Measurements from ENCODE around the gene UAP1L1.
"Not testable (repeated sequence)": the region's sequence is repeated elsewhere in the genome, so short reads cannot be mapped to it uniquely, and the experiment has no call there.

Gene UAP1L1

DNA sequence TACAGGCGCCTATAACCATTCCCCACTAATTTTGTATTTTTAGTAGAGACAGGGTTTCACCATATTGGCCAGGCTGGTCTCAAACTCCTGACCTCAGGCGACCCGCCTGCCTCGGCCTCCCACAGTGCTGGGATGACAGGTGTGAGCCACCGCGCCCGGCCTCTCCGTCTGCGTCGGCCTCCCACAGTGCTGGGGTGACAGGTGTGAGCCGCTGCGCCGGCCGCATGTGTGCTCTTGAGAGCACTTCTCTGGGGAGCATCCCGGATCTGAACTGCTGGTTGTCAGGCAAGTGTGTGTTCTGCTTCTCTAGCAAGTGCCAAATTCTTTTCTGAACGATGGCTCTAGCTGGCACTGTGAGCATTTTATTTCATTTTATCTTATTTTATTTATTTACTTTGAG, 19.8 kb upstream of the UAP1L1 start:
- DNase-seq = no peak

DNA sequence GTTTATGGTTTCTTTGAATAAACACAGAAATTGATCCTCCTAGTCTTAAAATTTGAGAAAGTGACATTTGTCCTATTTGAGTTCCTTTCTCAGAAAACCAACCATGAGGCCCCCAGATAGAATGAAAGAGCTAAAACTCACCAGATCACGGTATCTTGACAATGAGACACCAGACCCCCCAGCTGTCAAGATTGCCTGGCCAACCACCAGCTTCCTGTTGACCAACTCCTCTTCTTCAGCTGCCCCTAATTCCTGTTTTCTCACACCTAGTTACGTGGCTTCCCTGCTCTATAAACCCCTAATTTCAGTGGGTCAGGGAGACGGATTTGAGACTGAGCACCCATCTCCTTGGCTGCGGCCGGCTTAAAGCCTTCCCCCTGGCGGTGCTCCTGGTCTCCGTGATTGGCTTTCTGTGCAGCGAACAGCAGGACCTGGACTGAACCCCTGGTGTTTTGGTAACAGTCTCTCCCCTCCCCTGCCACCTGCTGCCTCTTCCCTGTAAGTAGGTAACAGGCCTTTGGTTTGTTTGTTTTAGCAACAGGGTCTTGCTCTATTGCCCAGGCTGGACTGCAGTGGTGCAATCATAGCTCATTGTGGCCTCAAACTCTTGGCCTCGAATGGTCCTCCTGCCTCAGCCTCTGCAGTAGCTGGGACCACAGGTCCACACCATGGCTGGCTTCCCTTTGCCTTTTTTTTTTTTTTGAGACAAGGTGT, 18.6 kb upstream of the UAP1L1 start:
- no peak for DNase-seq

DNA sequence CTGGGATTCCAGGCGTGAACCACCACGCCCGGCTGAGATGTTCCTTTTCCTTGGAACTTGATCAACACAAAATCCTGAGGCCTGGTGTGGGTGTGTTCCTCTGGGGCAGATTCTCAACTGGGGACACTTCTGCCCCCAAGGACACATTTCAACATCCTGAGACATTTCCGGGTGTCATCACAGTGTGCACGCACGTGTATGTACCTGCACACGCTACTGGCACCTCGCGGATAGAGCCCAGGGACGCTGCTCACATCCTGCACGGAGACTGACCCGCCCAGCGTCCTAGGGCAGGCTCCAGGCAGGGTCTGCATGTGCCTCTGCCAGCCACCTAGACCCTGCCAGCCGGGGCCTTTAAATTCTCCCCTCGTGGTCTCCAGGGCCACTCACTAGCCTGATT, 14.9 kb upstream of the UAP1L1 start:
- no peak for DNase-seq

DNA sequence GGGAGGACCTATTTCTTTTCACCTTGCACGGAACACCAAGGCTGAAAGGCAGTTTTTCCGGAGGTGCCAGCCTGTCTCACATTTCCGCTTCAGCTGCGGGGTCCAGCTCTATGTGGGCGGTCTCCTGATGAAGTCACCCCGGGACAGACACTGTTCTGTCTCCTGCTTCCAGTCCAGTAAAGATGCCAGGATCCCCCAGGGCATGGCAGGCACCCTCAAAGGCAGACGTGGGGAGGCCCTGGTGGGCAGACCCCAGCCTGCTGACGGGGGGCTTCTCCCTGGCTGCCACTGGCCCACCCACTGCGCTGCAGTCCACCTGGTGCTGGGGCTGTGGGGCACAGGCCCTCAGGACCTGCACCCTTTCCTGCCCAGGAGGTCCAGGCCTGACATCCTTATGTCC, 14.5 kb upstream of the UAP1L1 start:
- not testable (repeated sequence) for DNase-seq

DNA sequence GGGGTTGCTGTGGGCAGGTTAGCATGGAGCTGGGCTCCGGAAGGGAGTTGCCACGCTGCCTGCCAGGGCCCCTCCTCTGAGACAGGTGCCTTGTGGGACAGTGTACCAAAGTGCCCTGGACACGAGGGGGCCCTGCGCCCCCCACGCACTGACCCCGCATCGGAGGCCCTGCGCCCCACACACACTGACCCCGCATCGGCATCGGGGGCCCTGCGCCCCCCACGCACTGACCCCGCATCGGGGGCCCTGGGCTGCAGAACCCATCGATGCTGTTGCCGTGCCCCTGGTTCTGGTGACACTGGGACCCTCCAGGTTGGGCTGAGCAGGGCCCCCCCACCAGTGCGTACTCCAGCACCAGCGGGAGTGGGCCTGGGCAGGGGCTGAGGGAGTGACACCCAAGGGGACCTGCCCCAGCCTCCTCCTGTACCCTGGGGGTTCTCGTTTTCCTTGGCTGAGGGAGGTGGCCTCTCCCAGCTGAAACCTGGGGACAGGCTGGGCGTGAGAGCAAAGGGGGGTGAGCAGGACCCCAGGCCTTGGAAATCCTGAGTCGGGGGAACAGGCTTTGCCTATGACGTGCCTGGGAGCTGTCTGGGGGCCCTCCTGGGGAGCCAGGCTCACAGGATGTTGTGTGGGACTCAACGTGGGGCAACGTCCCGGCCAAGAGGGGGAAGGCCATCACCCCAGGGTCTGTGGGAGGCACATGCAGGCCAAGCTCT, 13.8 kb upstream of the UAP1L1 start:
- DNase-seq = no peak

DNA sequence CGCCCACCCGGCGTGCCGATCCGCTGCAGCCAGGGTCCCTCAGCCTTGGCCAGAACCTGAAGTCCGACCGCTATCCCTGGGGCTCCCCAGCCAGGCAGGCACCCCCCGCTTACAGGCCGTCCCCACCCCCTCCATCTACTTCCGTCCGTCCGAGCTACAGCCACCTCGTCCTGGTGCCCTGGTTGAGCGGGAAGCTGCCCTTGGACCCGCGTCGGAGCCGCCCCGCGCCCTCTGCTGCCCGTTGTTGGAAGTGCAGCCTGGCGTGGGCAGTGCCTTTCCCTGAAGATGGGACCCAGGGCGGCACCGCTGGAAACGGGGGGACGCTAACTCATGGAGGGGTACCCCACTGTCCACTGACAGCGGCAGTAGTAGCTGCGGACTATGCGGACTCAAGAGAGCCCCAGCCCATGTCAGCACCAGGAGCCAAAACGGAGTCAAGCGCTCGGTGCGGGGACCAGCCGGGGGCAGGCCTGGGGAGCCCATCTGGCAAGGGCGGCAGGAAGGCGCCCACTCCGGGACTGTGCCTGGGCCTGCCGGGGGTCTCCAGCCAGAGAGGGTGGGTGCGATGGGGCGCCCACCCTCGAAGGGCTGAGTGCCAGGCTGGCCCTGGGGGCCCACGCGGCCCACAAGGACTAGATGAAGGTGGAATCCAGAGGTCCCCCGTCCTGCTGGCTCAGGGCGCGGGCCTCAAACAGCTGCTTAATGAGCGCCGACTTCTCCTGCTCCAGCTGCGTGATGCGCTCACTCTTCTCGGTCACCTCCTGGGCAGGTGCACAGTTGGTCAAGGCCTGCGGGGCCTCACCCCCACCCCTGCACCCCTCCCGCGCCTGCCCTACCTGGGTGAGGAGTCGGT, 13.1 kb upstream of the UAP1L1 start:
- peak; percentile 43 for DNase-seq

DNA sequence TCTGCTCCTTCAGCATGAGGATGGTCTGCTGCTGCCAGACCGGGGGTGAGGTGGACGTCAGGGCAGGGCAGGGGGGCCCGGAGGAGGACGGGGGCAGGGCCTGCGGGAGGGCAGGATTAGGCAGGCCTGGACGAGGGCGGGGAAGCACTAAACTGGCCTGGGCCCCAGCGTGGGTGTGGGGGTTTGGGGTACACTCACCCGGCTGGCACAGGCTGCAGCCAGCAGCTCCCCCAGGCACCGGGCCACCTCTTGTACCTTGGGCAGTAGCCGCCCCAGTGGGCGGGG, 12.5 kb upstream of the UAP1L1 start:
- DNase-seq = no peak

DNA sequence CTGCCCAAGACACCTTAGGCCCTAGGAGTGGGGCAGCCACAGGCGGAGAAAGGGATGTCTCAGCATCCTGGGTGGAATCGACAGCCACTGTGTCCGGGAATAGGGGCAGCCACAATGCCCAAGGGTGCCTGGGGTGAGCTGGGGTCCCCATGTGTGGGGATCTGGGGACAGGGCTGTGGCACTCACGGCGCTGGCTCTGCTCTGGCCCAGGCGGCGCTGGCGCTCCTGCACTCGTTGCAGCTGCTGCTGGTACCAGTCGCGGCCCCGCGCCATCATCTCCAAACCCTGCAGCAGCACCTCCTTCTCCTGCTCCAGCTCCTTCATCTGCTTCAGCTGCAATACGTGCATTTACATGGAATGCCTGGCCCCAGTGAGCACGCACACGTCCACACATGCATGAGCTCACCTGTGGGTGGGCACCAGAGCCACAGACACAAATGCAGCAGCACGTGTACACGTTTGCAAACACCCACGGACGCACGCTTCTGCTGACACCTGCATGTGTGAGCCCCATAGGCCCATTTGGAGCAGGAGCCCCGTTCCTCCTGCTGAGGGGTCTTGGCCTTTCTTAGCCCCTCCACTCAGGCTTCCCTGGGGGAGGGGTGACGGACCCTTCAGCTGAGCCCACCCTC, 11.9 kb upstream of the UAP1L1 start:
- DNase-seq = no peak

DNA sequence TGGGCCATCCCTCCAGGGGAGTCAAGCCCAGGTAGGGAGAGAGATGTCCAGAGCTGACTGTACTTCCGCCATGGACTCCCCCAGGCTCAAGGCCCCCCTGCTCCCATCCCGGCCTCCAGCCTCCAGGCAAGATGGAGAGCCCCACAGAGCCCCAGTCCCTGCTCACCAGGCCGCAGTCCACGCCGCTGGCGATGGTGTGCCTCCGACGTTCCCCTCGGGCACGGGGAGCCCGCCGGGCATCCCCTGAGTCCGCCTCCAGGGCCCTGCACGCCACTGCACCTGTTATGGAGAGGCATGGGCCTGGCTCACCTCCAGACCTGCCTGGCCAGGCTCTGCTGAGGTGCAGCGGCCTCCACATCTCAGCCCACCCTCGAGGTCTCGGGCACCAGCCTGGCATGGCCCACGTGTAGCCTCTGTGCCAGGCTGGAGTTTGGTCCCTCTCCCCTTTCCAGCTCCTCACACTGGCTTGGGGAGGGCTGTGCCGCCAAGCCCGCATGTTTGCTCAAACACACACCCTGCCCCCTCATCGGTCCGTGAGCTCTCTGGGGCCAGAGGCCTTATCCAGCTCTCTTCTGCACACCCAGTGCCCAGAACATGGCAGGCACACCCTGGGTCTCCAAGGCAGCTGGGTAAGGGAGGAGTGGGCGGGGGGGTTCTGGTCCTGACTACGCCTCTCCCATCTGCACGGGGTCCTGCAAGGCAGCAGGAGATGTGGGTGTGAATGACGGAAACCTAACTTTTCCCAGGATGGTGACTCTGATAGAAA, 11.0 kb upstream of the UAP1L1 start:
- no peak for DNase-seq

DNA sequence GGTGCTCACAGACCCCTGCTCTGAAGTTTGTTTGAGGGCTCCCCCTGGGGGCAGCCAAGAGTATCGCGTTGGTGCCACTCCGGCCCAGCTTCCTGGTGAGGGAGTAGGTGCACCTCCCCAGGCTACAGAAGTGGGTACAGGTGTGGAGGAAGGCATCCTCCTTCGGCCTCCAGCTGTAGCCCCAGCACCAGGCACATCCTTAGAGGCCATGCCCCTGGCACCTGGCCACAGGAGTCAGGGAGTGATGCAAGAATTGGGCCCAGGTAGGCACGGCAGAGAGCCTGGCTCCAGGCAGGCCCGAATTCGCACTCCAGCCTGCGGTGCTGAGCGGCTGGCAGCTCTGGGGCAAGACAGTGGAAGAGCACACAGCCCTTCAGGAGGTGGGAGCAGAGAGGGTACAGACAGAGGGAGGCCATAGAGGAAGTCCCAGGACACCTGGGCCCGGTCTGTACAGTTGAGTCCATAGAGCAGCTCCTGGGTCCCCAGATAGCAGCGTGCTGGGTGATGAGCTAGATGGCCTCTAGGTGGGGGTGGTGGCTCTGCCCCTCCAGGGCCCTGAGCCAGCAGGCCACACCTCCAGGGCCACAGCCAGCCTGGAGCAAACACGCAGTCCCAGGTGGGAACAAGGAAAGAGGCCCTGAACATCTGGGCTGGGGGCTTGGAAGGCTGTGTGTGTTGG, 9.3 kb upstream of the UAP1L1 start:
- peak; percentile 89 for DNase-seq

DNA sequence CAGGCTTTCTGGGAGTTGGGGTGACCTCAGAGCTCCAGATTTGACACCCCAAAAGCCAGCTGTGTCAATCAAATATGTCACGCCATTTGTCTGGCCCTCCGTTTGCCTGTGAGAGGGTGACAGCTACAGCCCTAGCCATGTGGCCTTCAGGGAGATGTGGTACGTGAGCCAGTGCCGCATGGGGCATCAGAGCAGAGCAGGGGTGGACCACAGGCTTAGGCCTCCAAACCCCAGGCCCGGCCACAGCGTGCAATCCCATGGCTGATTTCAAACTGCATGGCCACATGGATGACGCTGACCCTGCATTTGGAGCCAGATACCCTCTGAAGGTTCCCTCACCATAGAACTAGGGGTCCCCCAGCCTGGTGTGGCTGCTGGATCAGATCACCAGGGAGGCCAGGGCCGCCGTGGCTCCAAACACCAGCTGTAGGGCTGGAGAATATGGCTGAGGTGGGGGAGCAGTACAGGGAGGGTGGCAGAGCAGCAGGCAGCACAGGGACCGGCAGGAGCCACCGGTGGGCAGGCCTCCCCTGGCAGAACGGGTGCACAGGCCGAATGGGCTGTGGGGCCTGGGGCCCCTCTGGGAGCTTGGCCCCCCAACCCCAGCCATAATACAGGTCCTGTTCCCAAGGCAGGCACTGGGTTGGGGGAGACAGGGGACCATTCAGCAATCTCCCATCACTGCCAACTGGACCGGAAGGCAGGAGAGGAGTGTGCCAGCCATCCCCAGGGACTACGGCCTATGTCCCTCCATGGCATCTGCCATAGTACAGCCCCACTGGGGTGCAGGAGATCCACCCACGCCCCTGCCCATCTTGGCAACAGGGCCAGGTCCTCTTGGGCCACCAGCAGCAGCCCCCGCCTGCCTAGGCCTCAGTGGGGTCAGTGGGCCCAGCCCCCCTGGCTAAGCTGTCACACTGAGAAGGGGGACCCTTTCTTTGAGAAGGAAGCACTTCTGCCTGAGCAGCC, 8.5 kb upstream of the UAP1L1 start:
- DNase-seq = no peak

DNA sequence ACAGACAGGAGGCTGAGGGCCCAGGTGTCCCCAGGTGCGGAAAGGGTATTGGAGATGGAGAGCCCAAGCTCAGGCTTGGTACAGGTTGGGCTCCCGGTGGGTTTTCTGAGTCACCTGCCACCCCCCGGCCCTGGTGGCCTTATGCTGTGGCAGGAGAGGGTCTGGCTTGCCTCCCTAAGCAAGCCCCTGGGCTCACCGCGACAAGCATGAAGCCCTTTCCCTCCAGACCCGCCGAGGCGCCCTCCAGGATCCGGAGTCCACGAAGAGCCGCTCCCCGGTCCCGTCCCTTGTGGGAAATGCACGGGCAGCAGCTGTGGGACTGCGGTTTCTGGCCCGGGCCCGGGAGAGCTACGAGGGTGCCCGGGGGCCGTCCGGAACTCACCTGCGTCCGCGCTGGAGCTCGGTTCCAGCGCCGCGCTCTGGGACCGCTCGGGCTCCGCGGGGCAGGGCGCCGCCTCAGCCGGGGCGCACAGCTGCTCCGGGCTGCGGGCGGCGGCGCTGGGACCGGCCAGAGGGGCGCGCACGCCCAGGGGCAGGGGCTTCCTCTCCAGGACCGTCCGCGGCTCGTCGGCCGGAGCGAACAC, 7.7 kb upstream of the UAP1L1 start:
- DNase-seq = no peak

DNA sequence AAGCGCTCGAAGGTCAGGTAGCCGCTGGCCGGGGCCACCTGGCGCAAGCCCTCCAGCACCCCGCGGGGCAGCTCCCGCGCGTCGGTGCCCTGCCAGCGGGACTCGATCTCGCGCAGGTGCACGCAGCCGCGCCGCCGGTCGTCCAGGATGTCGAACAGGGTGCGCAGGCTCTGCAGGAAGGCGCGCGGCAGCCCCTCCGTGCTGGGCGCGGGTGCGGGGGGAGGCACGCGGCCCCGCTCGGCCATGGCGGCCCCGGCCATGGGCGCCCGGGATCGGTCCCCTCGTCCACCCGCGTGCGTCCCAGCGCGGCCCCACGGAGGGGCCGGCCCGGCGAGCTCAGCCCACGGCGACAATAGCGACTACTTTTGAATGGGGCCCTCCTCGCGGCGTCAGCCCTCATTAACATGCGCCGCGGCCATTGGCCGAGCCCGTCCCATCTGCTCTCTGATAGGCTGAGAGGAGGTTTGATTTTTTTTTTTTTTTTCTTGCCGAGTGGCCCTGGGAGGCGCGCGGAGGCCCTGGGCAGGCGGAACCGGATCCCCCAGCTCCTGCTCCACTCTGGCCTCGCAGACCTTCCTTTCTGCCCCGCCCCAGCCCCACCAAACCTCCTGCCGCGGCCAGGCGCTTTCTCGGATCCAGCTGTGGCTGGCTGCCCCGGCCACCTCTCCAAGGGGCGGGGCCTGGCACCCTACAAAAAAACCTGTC, 7.0 kb upstream of the UAP1L1 start, which contains the start of gene SAPCD2:
TSS of gene SAPCD2 (minus strand) at position 357 of the 705 bp plus-strand sequence. CDS start at position 260, 97 bp downstream.
- DNase-seq = peak; percentile 84

DNA sequence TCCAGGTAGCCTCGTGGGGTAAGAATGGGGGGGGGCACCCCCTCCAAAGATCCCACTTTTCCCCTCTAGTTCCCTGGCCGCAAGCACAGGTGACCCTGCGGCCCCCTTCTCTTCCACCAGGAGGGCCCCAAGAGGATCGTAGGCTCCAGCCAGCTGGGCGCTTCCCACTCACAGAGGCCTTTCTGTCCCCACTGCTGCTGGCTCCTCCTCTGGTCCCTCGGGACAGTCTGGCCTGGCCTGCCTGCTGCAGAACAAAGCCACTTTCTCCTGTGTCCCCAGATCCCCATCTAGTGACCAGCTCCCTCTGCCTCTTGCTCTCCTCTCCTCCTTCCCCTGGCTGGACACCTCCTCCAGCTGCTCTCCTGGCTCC, 6.4 kb upstream of the UAP1L1 start:
- no peak for DNase-seq

DNA sequence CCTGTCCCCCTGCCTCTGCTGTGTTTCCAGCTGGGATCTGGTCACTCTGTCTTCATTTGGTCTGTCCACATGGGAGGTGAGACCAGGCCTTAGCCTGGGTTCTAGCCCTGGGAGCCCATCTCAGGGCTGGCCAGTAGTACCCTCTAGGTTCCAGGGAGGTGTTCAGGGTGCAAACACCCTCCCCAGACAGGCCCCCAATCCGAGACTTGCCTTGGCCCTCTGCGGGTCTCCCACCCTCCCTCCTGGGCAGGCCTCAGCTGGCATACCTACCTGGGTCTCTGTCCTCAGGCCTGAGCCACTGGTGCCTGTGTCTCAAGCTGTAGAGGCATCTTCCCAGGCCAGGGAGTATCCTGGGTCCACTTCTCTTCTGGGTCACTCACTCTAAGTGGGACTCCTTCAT, 6.0 kb upstream of the UAP1L1 start:
- no peak for DNase-seq

DNA sequence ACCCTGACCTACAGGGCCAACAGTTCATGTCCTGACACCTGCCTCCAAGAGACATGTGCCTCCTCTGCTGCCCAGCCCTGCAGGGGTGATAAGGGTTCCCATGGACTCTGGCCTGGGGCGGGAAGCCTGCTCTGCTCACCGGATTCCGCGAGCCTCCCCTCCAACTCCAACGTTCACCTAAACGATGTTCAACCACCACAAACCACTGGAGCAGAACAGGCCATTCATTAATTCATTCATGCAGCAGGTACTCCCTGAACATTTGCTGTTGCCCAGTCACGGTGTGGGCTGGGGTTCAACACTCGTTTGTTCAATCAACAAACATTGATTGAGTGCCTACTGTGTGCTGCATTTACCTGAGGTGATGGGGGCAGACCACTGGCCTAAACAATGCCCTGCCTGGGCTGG, 3.3 kb upstream of the UAP1L1 start:
- DNase-seq = no peak

DNA sequence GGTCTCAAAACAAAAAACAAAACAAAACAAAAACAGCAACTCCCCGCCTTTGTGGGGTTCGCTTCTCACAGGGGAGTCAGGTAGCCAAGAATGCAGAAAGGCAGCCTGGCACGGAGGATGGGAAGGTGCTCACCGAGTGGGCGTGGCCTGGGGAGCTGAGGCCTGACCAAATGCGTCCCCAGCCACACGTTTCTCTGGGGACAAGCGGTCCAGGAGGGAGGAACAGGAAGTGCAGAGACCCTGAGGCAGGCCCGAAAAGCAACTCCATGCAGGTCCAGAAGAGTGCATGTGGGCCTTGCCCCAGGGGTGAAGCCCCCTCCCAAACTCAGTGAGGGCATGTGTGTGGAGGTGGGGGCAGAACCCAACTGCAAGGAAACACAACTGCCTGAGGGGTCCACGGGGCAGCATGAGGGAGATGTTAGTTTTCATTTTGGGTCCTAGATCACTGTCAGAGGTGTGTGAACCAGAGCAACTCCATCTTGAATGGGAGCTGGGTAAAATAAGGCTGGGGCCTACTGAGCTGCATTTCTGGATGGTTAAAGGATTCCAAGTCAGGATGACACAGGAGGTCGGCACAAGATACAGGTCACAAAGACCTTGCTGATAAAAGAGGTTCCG, 2.6 kb upstream of the UAP1L1 start:
- DNase-seq = no peak

DNA sequence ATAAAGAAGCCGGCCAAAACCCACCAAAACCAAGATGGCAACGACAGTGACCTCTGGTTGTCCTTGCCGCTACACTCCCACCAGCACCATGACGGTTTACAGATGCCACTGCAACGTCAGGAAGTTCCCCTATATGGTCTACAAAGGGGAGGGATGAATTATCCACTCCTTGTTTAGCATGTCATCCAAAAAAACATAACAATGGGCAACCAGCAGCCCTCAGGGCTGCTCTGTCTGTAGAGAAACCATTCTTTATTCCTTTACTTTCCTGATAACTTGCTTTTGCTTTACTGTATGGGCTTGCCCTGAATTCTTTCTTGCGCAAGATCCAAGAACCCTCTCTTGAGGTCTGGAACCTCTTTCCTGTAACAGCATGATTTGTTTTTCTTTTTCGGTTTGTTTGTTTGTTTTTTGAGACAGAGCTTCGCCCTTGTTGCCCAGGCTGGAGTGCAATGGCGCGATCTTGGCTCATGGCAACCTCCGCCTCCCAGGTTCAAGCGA, 2.0 kb upstream of the UAP1L1 start:
- no peak for DNase-seq

DNA sequence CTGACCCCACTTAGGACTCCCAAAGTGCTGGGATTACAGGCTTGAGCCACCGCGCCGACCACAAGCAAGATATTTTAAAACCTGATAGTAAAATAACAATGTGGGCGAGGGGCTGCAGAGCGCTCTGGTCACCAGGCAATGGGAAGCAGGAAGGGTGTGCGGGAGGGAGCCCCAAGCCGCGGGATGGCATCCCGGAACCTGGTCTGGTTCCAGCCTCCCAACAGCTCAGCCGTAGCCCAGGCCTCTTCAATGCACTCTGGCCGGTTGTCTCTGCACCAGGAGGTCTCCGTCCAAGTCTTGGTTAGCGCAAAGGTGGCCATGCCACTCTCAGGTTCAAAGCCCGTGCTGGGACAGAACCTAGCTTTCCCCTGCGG, 694 bp upstream of the UAP1L1 start:
- DNase-seq = no peak
